ENCODE results near the gene NBEA.

GRCh38 chr13:35514801-35515502 is 572.9 kb downstream of the NBEA start:
- TF ChIP-seq CTCF (IDR thresholded peaks at IDR 0.05 in 2 of 3, conservative IDR thresholded peaks at IDR 0.05 in 1 of 3; ENCODE audit: borderline replicate concordance in 1 of 3, insufficient read depth in 1 of 3, low read depth in 2 of 3, low read length in 2 of 3) (no peak), EZH2 (IDR thresholded peaks at IDR 0.05) (no peak), POLR2AphosphoS5 (IDR thresholded peaks at IDR 0.05; ENCODE audit: low read depth, low read length) (no peak)
